ENCODE data around the gene TENT5C.
A peak's percentile ranks its signal among the peaks of the same experiment; 100 is the strongest.

Gene TENT5C

DNA sequence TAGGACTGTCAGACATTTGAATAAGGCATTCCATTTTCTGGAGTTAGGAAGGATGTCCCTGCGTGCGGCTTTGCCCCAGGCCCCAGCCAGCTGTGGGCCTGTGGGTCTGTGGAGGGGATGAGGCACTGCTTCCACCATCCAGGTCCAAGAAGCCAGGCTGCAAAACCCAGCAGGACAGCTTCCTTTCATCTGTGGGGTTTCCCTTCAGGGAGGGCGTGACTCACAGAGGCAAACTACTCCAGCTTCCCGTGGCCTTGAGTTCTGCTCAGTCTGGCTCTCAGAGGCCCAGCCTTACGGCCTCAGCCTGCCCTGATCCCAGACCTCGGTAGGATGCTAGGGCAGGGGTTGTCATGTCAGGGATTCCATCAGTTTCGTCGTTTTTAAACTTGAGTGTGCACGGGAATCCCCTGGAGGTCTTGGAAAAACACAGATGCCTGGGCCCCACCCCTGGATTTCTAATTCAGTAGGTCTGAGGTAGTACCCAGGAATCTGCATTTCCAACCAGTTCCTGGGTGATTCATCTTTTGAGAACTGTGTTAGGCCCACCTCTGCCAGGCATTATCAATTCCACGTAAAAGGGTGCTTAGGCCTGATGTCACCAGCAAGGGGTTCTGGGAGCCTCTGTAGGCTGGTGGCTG, 32.3 kb upstream of the TENT5C start:
- DNase-seq: no peak

DNA sequence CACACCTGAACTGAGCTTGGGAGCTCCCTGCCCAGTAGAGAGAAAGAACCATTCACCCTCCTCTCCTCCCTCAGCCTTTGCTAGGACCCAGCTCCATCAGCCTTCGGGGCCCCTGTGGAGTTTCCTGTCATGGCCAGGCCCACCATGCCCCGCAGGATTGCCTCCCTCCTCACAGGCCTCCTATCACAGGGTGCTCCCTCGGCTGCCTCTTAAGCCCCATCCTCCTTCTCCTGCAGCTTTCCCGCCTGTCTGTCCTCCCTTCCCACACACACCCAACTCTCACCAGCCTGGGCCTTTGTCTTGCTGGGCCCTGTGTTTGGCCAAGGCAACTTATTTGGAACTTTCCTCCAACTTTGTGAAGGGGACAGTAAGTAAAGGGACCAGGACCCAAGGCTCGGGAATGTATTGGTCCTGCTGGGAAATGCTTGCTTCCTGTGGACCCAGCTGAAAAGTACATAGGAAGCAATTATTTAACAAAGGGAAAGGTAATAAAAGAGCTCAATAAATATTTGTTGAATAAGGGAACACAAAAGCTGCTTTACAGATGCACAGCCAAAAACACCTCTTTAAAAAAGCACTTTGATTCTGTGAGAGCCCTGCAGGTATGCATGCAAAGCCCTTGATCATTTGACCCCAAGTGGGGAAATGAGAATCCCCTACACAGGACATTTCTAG, 31.6 kb upstream of the TENT5C start:
- peak; percentile 75 for DNase-seq

DNA sequence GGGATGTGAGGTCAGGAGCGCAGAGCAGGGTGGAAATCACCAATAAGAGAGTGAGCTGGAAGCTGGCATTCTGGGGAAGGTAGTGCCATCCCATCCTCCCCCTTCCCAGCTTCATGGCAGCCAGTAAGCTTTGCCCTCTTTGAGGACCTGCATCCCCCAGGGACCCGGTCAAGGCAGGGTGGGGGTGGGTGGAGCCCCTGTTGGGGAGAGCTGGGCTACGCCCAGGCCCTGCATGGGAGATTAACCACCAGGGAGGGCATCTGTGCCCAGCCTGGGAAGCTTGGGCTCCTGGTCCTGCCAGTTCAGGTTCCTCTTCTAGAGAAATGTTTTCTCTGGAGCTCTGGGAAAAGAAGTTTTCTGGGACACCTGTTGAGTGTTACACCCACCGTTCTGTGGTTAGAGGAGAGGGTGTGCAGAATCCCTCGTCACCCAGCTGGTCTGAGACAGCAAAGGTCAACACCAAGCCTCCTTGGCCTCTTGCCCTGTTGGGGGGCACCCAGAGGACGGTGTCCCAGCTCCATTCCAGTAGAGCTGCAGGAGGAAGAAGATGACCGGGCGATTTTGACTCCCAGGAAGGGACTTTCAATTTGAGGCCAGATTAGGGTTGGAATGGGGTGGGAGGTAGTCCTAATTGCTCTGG, 30.1 kb upstream of the TENT5C start:
- DNase-seq: no peak

DNA sequence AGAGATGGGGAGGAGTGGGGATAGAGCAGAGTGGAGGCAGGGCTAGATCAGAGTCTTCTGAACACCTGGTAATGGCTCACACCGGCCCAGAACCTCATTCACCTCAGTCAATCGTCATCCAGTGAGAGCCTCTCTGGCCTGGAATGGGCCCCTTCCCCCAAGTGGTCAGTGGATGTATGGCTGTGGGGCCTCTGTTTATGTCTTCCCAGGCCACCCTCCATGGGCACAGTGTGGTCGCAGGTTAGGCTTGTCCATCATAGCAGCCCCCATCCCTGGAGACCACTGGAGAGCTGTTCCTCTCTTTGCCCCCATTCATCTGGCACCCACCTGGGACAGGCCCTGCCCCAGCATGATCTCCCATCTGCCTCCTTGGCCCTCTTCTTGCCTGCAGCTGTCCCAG, 29.6 kb upstream of the TENT5C start:
- no peak for DNase-seq

DNA sequence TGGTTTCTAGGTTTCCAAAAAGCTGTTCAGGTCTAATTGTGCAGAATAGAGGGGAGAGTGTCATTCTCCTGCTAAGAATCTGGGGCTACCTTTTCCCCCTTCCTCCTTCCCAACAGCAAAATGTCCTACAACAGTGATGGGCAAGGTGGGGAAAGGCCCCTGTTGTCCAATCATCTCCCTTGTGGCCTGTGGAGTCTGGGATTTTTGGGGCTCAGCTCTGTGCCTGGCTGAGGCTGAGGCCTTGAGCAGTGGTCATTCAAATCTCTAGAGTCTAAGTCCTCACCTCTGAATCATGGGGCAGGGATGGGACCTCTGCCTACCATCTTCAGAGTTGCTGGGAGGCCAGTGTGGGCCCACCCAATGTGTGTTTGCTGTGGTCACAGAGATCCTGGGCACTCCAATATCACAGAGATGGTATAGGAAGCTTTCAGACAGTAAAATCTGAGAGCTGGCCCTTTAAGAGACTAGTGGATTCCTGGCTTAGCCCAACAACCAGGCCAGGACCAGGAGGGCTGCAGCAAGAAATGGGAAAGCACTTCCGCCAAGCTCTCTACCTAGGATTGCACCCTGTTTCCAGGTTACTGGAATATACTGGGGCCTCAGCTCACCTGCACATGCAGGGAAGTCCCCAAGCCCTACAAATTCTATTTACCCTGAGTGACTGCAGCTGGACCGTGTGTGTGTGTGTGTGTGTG, 28.5 kb upstream of the TENT5C start:
- DNase-seq: no peak

DNA sequence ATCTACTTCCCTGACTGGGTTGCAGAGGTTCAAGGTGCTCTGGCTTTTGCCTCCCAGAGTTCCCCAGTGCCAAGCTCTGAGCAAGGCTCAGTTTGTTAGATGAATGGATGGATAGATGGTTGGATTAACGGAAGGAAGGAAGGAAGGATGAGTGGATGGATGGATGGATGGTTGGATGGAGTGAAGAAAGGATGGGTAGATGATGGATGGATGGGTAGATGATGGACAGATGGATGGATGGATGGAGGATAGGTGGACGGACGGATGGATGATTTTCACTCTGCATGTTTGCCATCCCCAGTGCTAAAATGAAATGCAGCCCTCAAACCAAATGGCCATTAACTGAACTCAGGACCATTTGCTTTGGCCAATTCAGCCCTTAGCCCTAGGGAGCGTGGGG, 27.4 kb upstream of the TENT5C start:
- DNase-seq: no peak

DNA sequence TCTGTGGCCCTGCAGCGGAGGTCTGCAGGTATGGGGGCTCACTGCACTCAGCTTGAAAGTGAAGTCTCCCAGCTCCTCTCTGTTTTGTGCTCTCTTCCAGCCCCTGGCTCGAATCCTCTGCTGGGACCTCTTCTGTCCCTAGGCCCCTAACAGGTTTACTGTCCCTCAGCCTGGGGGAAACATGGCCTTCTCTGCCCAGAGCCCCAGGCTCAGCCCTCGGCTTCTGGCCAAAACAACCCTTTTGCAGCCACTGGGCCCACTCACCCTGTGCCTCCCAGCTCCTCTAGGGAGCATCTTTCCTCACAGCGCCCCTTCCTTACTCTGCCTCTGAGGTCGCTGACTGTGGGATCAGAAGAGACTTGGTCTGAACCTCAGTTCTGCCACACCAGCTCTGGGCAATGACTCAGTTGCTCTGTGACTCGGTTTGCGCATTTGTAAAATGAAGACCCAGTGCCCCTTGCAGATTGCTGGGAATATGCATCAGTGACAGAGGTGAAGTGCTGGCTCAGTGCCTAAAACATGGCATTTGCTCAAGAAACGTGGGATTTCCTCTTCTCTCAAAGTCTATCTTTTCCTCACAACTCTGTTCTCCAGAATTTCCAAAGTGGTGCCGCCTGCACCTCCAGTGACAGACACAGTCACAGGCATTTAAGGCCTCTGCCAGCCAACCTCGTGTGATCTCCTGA, 26.5 kb upstream of the TENT5C start:
- no peak for DNase-seq

DNA sequence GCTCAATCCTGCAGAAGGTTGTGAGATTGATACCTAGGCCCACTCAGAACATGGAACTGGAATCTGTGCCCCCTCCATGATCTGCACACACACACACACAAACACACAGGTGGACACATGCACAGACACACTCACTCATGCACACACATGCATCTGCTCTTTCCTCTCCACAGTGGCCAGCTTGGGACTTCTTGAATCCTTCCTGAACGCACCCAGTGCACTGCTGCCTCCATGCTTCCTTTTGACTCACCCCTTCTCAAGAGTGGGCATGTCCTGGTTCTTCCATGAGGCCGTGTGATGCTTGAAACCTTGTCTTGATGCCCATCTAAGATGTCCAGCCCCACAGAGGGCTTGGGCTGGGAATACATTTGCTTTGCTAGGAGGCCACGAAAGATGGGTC, 25.4 kb upstream of the TENT5C start:
- no peak for DNase-seq

DNA sequence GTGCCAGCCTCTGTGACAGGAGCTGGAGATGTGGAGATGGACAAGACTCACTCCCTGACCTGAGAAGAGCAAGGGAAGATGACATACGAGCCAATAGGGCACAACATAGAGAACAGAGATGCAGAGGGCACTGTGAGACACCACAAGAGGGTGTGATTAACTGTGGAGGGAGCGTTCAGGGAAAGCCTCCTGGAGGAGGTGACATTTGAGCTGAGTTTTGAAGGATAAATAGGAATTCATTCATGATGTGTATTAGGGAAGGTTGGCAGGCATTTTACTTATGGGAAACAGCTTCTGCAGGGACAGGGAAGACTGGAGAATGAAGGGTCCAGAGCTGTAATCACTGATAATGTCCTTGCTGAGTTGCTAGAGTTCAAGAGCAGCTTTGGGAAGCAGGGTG, 25.0 kb upstream of the TENT5C start:
- DNase-seq: no peak

DNA sequence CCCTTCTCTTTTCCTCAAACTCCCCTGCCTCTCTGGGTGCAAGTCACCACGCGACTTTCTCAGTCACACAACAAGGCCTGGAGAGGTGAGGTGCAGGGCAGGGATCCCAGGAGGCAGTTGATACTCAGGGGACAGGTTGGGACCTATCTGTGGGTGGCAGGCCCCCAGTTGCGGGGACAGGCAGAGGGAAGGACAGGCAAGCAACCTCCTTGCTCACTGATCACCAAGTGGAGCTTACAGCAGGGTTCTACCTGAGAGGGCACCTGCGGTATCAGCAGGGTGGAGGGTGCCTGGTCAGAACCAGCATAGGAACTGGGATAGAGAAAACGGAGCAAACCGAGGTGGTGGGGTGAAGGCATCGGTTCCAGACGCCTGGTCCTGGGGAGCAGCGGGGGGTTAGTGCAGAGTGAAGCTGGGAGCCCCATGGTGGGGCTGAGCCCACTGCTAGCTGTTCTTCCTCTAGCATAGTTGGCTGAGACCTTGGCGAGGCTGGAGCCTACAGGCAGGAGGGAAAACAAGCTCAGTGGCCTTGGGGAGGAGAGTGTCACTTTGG, 24.4 kb upstream of the TENT5C start:
- no peak for DNase-seq

DNA sequence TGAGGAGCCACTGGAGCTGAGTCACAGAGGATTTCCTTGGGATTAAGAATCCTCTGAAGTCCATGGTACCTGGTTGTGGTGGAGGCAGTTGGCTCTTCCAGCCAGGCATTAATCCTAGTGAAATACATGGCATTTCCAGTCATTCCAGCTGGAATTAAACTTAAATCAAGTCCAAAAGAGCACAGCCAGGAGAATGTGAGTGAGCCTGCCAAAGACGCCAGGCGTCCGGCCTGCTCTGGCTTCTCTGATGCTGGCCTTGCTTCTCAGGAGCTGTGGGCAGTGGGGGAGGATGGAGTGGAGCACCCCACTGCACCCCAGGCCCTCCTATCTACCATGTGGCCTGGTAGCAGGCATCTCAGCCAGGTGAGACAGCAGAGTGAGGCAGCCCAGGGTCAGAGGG, 23.4 kb upstream of the TENT5C start:
- no peak for DNase-seq

DNA sequence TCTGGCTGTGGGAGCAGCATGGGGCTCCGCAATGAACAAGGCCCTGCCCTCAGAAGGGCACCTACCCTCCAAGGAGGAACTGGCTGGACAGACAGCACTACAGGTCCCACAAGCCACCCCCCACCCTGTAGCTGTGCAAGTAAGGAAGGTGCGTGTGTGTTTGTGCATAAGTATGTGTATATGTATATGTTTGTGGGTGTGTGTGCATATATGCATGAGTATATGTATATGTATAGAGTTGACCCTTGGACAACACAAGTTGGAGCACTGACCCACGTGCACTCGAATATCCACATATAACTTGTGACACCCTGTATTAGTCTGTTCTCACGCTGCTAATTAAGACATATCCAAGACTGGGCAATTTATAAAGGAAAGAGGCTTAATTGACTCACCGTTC, 22.6 kb upstream of the TENT5C start:
- DNase-seq: no peak

DNA sequence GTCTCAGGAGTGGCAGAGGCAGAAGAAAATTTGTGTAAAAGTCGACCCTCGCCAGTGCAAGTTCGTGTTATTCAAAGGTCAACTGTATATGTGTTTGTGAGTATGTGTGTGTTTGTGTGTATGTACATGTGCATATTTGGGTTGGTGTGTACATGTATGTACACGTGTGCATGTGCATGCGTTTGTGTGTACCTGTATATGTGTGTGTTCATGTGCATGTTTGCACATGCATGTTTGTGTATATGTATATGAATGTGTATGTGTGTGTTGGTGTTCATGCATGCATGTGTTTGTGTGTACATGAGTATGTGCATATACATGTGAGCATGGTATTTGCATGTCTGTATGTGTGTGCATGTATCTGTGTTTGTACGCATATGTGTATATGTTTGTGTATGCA, 21.7 kb upstream of the TENT5C start:
- no peak for DNase-seq

DNA sequence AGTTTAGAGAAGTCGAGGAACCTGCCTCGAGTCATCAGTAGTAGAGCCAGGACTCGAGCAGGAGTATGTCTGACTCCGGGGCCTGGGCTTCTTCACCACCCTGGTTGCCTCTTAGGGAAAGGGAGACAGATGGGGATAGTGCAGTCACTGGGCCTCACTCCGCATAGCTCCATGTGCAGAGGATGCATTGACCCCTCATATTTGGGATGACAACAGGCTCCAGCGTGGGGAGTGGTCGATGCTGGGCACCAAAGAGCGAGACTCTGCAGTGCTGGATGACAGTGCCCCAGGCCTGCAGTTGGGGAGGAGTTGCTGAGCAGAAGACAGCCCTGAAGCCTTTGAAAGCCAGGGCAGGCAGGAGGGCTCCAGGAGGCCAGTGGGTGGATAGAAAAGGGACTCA, 20.8 kb upstream of the TENT5C start:
- no peak for DNase-seq

DNA sequence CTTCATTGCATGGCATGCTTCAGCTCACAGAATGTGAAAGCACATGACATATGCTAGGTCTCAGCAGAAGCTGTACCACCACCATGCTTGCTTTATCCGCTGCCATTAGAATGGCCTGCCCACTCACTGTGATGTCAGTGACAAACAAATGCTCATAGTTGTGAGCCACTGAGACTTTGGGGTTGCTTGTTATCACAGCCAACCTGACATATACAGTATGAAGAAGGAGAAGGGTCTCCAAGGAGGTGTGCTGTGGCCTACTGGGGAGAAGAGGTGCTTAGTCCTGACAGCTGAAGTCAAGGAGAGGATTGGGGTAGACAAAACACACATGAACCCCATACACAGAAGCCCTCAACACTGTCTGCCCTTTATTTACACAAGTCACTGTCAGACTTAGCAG, 19.5 kb upstream of the TENT5C start:
- DNase-seq: no peak

DNA sequence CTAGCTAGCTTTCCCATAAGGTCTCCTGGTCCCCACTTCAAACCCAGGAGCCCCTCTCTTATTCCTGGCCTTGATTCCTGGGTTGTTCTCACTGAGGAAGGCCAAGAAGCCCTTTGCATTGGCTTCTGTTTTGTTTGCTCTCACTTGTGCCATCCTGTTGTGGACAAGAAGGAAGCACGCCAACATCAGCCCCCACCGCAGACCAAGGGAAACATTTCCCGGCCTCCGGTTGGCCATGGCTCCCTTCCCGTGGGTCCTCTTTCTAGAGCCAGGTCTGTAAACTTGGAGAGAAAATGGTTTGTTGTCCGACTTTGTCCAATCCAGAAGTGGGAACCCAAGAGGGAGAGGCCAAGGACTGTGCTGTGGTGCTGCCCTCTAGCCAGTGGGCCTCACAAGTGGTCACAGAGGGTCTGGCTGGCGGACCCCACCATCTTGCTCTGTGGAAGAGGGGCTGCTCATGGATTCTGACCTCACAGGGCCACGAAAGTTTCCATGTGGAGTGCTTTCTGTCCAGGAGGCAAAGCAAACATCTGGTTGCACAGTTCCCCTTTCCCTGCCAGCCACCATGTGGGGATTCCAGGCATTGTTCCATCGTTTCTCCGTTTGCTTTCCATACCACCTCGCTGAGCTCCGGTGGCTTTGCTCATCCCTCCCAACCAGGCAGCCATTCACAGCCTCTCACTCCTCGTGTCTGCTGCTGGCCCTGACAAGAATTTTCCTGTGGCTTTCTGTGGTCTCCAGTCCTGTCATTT, 18.9 kb upstream of the TENT5C start:
- DNase-seq: no peak

DNA sequence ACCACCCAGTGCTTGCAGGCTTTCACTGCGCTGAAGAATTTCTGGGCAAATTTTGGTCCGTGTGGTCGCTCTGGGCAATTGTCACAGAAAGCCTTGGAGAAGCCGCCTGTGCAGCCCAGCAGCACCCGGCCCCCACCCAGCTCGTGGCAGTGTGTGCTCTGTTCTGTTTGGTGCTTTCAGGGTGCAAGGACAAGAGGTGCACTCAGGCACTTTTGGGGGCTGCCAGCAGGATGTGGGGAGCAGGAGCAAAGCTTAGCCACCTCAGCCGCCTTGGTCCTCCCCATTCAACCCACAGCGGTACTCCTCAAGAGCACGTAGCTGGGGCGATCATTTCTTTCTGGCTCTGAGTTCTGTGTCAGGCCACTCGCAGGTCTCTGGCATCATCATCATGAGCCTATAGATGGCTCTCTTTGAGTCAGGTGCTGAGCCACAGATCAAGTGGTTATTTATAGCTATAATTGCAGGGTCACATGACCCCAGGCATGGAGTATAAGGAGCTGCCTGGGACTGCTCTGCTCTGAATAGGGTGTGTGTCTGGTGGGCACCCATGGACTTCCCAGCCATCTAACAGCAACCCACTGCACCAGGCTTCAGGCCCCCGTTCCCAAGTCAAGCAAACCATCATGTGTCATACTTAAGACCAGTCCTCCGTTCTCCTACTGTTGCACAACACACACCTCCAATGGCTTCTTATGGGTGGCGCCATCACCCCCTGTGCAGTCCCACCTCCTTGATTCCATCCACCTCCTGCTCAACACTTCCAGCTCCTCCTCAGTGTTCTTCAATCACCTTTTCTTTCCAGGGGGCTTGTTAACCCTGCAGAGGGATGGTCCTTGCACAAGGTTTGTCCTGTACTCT, 18.1 kb upstream of the TENT5C start:
- no peak for DNase-seq

DNA sequence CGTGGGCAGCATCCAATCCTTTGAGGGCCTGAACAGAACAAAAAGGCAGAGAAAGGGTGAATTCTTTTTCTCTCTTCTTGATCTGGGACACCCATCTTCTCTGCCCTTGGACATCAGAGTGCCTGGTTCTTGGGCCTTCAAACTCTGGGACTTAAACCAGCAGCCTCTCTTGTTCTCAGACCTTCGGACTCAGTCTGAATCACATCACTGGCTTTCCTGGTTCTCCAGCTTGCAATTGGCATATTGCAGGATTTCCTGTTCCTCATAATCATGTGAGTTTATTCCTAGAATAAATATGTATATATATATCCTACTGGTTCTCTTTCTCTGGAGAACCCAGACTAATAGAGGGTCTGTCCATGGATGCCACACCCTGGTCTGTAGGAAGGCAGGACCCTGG, 16.3 kb upstream of the TENT5C start:
- DNase-seq: no peak

DNA sequence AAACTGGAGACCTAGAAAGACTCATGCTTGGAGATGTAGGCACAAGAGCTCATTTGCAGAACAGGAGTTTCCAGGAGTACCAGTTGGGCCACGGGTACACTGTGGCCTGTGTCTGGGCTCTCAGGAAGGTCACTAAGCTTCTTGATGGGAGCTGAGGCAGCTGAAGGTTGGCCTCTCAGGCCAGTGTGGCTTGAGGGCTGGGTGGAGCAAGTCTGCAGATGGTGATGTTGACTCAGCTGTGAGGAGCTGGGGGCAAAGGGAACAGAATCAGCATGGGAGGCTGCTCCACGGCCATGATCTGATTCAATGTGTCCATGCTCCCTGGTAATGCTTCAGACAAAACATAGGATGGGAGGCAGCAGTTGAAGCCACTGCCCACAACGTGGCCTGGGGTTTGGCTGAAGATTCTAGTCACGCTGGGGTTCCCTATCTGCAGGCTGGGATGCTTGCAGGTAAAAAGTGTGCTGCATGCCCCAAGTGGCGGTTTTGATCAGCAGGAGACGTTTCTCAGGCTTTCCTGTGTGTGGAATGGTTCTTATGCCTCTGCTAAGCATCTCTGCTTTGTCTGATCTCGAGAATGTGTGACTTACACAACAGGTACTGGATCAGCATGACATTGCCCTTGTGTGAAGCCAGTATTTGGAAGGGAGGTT, 15.4 kb upstream of the TENT5C start:
- no peak for DNase-seq

DNA sequence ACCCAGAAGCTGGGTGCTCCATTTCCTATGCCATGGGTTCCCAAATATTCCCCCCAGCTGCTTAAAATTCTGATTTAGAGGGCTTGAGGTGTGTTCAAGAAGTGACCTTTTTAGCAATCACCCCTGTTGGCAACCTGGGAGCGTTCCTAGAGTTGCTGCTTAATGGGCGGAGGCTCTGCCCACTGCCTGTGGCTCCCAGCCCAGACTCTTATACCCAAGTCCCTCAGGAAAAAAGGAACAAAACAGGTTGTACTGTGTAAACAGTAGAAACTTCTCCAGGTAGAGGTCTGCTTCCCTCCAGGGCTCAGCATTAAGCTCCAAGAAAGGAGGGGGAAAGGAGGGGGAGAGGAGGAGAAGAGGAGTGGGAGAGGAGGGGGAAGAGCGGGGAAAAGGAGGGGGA, 14.6 kb upstream of the TENT5C start:
- DNase-seq: no peak

DNA sequence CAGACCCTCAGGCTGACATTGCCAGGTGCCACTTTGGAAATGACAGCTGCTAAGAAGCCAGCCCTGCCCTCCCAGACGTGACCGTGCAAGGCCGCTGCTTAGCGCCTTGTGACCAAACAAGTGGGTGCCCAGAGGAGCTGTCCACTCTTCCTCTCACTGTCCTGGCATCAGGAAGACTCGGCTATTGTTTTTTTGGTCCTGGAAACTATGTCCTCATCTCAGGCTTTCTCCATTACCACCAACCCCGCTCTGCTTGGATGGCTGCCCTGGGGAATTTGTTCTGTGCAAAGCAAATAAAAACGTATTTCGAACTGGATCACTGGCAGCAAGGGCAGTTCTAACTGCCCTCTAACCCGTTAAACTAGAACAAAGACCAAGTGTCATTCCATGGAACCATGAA, 13.7 kb upstream of the TENT5C start:
- DNase-seq: no peak
